Left ventricle myocardium superior (tissue), 1 donor: ENCODE results near the gene PREB. TPM values are rescaled to one million over a fixed set of nuclear protein-coding genes. Genes with fewer than 3 reads are reported as not detected.
"Not testable (repeated sequence)": the region's sequence is repeated elsewhere in the genome, so short reads cannot be mapped to it uniquely, and the experiment has no call there.

Experiments used
- ATAC-seq: fragments of 200-7000 bp; cut with Tn5 transposase; one replicate; pipeline ENCODE4 v1.9.1; 2020; ENCODE audit warnings: mild to moderate bottlenecking, moderate library complexity
- DNase-seq: peaks from one replicate; pipeline ENCODE4 v3.0.0-alpha.2; 2020
- intact Hi-C: fragments of 100-400 bp; cut with micrococcal nuclease; formaldehyde crosslinking; loops from one replicate; pipeline ENCODE4 v1.11.0; 2022
- total RNA-seq: library from RNA; stranded (reverse); fragmentation: NEBNext Ultra II Directional; extraction: Animal tissue kit (Norgen Biotek cat#: 25700); gene quantifications from one replicate; pipeline ENCODE4 v1.2.1, GENCODE V29; 2021
- donor health status: DM: no; HTN: yes; CAD: no; lungs with severe emphysema.

PREB gene
- total RNA-seq, 1 donor from 2014 or later: 51.1 TPM

GRCh38 chr2:27130396-27130795, 4.0 kb downstream of the PREB start:
- no peak for ATAC-seq
- intact Hi-C loops: no loop called here
- DNase-seq: no peak

- intact Hi-C loops: no loop called here
- DNase-seq (no peak), ATAC-seq (no peak)
These were observed 5.5 kb downstream of the PREB start for GRCh38 chr2:27128668-27129571.

- intact Hi-C loops: no loop called here
- DNase-seq: no peak
- no peak for ATAC-seq
These were observed 6.4 kb downstream of the PREB start for GRCh38 chr2:27127883-27128667.

GRCh38 chr2:27126252-27126710, 8.2 kb downstream of the PREB start:
- no peak for DNase-seq
- ATAC-seq: peak; percentile 57
- intact Hi-C loops: no loop called here

- DNase-seq (no peak), ATAC-seq (no peak)
- intact Hi-C loops: no loop called here
These were observed 9.3 kb downstream of the PREB start for GRCh38 chr2:27125104-27125503.

- intact Hi-C loops: no loop called here
- ATAC-seq (peak; percentile 92), DNase-seq (peak; percentile 88)
These were observed 10.9 kb downstream of the PREB start, which contains the start of gene ABHD1 for GRCh38 chr2:27123302-27124150. ABHD1 (plus strand) TSS chr2:27123815; CDS start chr2:27123949, 134 bp downstream.

- no peak for ATAC-seq
- intact Hi-C loops: no loop called here
These were observed 11.6 kb downstream of the PREB start for GRCh38 chr2:27122791-27123190.

GRCh38 chr2:27121906-27122305, 12.5 kb downstream of the PREB start:
- DNase-seq: no peak
- no peak for ATAC-seq
- intact Hi-C loops: no loop called here

More at GRCh38 chr2:27122791-27123190, 11.6 kb downstream of the PREB start:
- DNase-seq: no peak

- ATAC-seq, DNase-seq, intact Hi-C loops: not testable (repeated sequence)
These were observed 15.1 kb downstream of the PREB start for GRCh38 chr2:27119330-27119670.

GRCh38 chr2:27118525-27119329, 15.7 kb downstream of the PREB start, which contains the start of gene CGREF1:
CGREF1 (minus strand) TSS chr2:27119128; CDS start chr2:27104366, 14,762 bp downstream.
- intact Hi-C loops: no loop called here
- ATAC-seq (no peak), DNase-seq (no peak)

- no peak for DNase-seq
- ATAC-seq: no peak
These were observed 16.4 kb downstream of the PREB start for GRCh38 chr2:27117995-27118524.

GRCh38 chr2:27115519-27115918, 18.9 kb downstream of the PREB start:
- ATAC-seq (no peak), DNase-seq (no peak)
- intact Hi-C loops: no loop called here

More at GRCh38 chr2:27117995-27118524, 16.4 kb downstream of the PREB start:
- intact Hi-C loops: no loop called here

- intact Hi-C loops, ATAC-seq, DNase-seq: not testable (repeated sequence)
These were observed 22.9 kb downstream of the PREB start for GRCh38 chr2:27111392-27112078.

GRCh38 chr2:27110603-27111352, 23.7 kb downstream of the PREB start:
- ATAC-seq, DNase-seq, intact Hi-C loops: not testable (repeated sequence)

- ATAC-seq: no peak
- no peak for DNase-seq
- intact Hi-C loops: no loop called here
These were observed 25.4 kb downstream of the PREB start for GRCh38 chr2:27109083-27109482.

- intact Hi-C loops: no loop called here
These were observed 26.2 kb downstream of the PREB start for GRCh38 chr2:27108221-27108620.

GRCh38 chr2:27105981-27106380, 28.5 kb downstream of the PREB start:
- no peak for ATAC-seq
- no peak for DNase-seq
- intact Hi-C loops: no loop called here

More at GRCh38 chr2:27108221-27108620, 26.2 kb downstream of the PREB start:
- DNase-seq (no peak), ATAC-seq (no peak)
